NCI-H748 (cell line): ENCODE data around the gene VKORC1L1.
"Not testable (repeated sequence)": the region's sequence is repeated elsewhere in the genome, so short reads cannot be mapped to it uniquely, and the experiment has no call there.

Source experiments
- DNase-seq: peaks from one replicate; lab custom pipeline; 2025; ENCODE audit not compliant: unreplicated experiment; lab: John Stamatoyannopoulos, UW

VKORC1L1 gene

GRCh38 chr7:65975814-65976445 lies 103.1 kb downstream of the VKORC1L1 start:
- no peak for DNase-seq

GRCh38 chr7:65976659-65977196 lies 103.9 kb downstream of the VKORC1L1 start:
- no peak for DNase-seq

- no peak for DNase-seq
These were observed 106.2 kb downstream of the VKORC1L1 start for GRCh38 chr7:65978891-65979582.

- no peak for DNase-seq
These were observed 107.0 kb downstream of the VKORC1L1 start for GRCh38 chr7:65979583-65980477.

- DNase-seq: no peak
These were observed 107.8 kb downstream of the VKORC1L1 start for GRCh38 chr7:65980478-65981250.

- DNase-seq: peak; percentile 95
These were observed 109.3 kb downstream of the VKORC1L1 start, which contains the start of gene GUSB for GRCh38 chr7:65981965-65982792. GUSB (minus strand) TSS chr7:65982213; CDS start chr7:65982183, 30 bp downstream.

GRCh38 chr7:65983965-65984658 lies 111.2 kb downstream of the VKORC1L1 start:
- no peak for DNase-seq

- no peak for DNase-seq
These were observed 115.2 kb downstream of the VKORC1L1 start for GRCh38 chr7:65988084-65988483.

- DNase-seq: not testable (repeated sequence)
These were observed 115.6 kb downstream of the VKORC1L1 start for GRCh38 chr7:65988503-65988902.

GRCh38 chr7:65989694-65990080 lies 116.8 kb downstream of the VKORC1L1 start:
- DNase-seq: no peak

- DNase-seq: not testable (repeated sequence)
These were observed 119.0 kb downstream of the VKORC1L1 start for GRCh38 chr7:65991829-65992228.

- DNase-seq: no peak
These were observed 119.7 kb downstream of the VKORC1L1 start for GRCh38 chr7:65992526-65992925.

GRCh38 chr7:65994984-65995383 lies 122.1 kb downstream of the VKORC1L1 start:
- DNase-seq: not testable (repeated sequence)

GRCh38 chr7:66000823-66001417 lies 128.0 kb downstream of the VKORC1L1 start:
- DNase-seq: not testable (repeated sequence)

- DNase-seq: not testable (repeated sequence)
These were observed 132.3 kb downstream of the VKORC1L1 start for GRCh38 chr7:66005115-66005671.

- DNase-seq: no peak
These were observed 134.4 kb downstream of the VKORC1L1 start for GRCh38 chr7:66007232-66007631.
